HepG2 (cell line): ENCODE results near the gene MAPK8IP1. TPM values are rescaled to one million over a fixed set of nuclear protein-coding genes. Genes with fewer than 3 reads are reported as not detected.

Experiments
- HCFC1 ChIP-seq: fragments of 150-350 bp; IDR thresholded peaks from 2 replicates; pipeline ENCODE4 v1.6.1; 2014; ENCODE audit warnings: low read depth, low read length
- HOXA5 ChIP-seq: sonication (generic); formaldehyde crosslinking; IDR thresholded peaks from 2 replicates; pipeline ENCODE4 v1.4.0; 2020; ENCODE audit warnings: missing genetic modification reagents
- REPIN1 ChIP-seq: sonication (generic); formaldehyde crosslinking; IDR thresholded peaks from 2 replicates; pipeline ENCODE4 v1.8.0; 2022; ENCODE audit warnings: missing genetic modification reagents, low read depth, mild to moderate bottlenecking, borderline replicate concordance
- ZFYVE20 ChIP-seq: sonication (generic); formaldehyde crosslinking; IDR thresholded peaks from 2 replicates; pipeline ENCODE4 v1.8.0; 2023; ENCODE audit warnings: low read depth, mild to moderate bottlenecking, moderate library complexity, missing genetic modification reagents, borderline replicate concordance
- ZNF234 ChIP-seq: sonication (generic); formaldehyde crosslinking; conservative IDR thresholded peaks from 2 replicates; pipeline ENCODE4 v1.5.1; 2020; ENCODE audit warnings: mild to moderate bottlenecking, missing genetic modification reagents
- ZNF432 ChIP-seq: sonication (generic); formaldehyde crosslinking; IDR thresholded peaks from 2 replicates; pipeline ENCODE4 v1.5.0; 2020; ENCODE audit warnings: missing genetic modification reagents, mild to moderate bottlenecking, borderline replicate concordance
- ZNF629 ChIP-seq: sonication (generic); formaldehyde crosslinking; conservative IDR thresholded peaks from 2 replicates; pipeline ENCODE4 v1.5.0; 2020; ENCODE audit warnings: missing genetic modification reagents
- ZNF7 ChIP-seq: IDR thresholded peaks from 2 replicates; pipeline ENCODE4 v1.6.1; 2016; ENCODE audit warnings: missing biosample characterization, missing genetic modification reagents
- polyA plus RNA-seq, 8 experiments: library from polyadenylated mRNA; depleted of rRNA in 3 of 8; stranded (reverse) in 7 of 8; unstranded in 1 of 8; fragments of >200 nt; fragmentation: Illumina TruSeq in 4 of 8; extraction: Trizol in 4 of 8; gene quantifications; 2 replicates each; pipeline versions ENCODE4 v1.2.1 to v1.2.3, GENCODE V29; 2011 to 2016; ENCODE audit warnings: low read depth in 4 of 8, missing spikeins in 1 of 8, mixed read lengths in 1 of 8; ENCODE audit not compliant: insufficient read depth in 1 of 8
- total RNA-seq, 5 experiments: library from RNA; depleted of rRNA; stranded (reverse); fragments of >200 nt; fragmentation: Illumina TruSeq; extraction: Trizol; gene quantifications; 2 replicates each; pipeline ENCODE4 v1.2.3, GENCODE V29; 2016; ENCODE audit warnings: low read depth in 1 of 5
- TF ChIP-seq, protein P1 (sequence below): sonication (generic); formaldehyde crosslinking; IDR thresholded peaks from 2 replicates; pipeline ENCODE4 v1.8.1; 2023; ENCODE audit warnings: mild to moderate bottlenecking, missing genetic modification reagents, borderline replicate concordance
- TF ChIP-seq, protein P2 (sequence below): sonication (generic); formaldehyde crosslinking; IDR thresholded peaks from 2 replicates; pipeline ENCODE4 v1.4.0; 2020; ENCODE audit warnings: missing genetic modification reagents, borderline replicate concordance
- TF ChIP-seq, protein P3 (sequence below): sonication (generic); formaldehyde crosslinking; IDR thresholded peaks from 2 replicates; pipeline ENCODE4 v1.4.0; 2020; ENCODE audit warnings: missing genetic modification reagents, borderline replicate concordance
- TF ChIP-seq, protein P4 (sequence below): sonication (generic); formaldehyde crosslinking; IDR thresholded peaks from 2 replicates; pipeline ENCODE4 v1.4.0; 2020; ENCODE audit warnings: low read depth, mild to moderate bottlenecking, missing genetic modification reagents
- TF ChIP-seq, protein P5 (sequence below): sonication (generic); formaldehyde crosslinking; IDR thresholded peaks from 2 replicates; pipeline ENCODE4 v1.4.0; 2020; ENCODE audit warnings: missing genetic modification reagents, borderline replicate concordance
- TF ChIP-seq, protein P6 (sequence below): sonication (generic); formaldehyde crosslinking; IDR thresholded peaks from 2 replicates; pipeline ENCODE4 v1.4.0; 2020; ENCODE audit warnings: missing genetic modification reagents

The MAPK8IP1 gene
- total and polyA plus RNA-seq, 2 of the 13 experiments (the other 11 are each of a cell fraction or from before 2014, with no cell fraction given): 2.2 to 4.2 TPM

DNA sequence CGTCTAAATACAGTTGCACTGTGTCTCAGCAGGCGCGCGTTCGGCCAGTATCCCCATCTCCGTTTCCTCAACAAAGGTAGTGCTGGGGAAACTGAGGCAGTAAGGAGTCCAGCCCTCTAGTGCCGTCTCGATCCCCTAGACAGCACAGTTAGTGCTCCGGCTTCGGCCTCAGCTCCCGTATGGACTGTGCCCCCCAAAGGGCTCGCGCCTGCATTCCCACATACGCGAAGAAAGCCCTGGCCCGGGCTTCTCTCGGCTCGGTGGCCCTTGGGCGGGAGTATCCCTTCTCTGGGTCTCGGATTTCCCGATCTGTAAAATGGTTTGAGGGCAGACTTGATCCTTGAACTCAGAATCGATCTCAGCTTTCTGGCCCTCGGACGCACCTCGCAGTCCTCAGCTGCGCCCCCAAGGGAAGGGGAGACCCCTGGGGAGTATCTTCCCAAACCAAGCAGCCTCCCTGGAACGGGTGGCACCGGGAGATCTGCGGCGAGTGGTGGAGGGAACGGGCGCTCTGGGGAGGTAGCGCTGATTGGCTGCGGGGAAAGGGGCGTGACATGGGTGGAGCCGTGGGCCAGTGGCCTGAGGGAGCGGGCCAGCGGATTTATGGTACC is 33.0 kb downstream of the MAPK8IP1 start (continued):
- TF ChIP-seq, protein P1, sequence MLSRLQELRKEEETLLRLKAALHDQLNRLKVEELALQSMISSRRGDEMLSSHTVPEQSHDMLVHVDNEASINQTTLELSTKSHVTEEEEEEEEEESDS (CRISPR knock-in tag): no peak
- TF ChIP-seq HOXA5 (CRISPR knock-in tag): no peak
- TF ChIP-seq ZFYVE20 (CRISPR knock-in tag): no peak
- no peak for TF ChIP-seq ZNF234 (CRISPR knock-in tag)
- TF ChIP-seq, protein P2, sequence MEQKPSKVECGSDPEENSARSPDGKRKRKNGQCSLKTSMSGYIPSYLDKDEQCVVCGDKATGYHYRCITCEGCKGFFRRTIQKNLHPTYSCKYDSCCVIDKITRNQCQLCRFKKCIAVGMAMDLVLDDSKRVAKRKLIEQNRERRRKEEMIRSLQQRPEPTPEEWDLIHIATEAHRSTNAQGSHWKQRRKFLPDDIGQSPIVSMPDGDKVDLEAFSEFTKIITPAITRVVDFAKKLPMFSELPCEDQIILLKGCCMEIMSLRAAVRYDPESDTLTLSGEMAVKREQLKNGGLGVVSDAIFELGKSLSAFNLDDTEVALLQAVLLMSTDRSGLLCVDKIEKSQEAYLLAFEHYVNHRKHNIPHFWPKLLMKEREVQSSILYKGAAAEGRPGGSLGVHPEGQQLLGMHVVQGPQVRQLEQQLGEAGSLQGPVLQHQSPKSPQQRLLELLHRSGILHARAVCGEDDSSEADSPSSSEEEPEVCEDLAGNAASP (CRISPR knock-in tag): no peak
- no peak for TF ChIP-seq REPIN1 (CRISPR knock-in tag)
- no peak for TF ChIP-seq HCFC1
- TF ChIP-seq, protein P3, sequence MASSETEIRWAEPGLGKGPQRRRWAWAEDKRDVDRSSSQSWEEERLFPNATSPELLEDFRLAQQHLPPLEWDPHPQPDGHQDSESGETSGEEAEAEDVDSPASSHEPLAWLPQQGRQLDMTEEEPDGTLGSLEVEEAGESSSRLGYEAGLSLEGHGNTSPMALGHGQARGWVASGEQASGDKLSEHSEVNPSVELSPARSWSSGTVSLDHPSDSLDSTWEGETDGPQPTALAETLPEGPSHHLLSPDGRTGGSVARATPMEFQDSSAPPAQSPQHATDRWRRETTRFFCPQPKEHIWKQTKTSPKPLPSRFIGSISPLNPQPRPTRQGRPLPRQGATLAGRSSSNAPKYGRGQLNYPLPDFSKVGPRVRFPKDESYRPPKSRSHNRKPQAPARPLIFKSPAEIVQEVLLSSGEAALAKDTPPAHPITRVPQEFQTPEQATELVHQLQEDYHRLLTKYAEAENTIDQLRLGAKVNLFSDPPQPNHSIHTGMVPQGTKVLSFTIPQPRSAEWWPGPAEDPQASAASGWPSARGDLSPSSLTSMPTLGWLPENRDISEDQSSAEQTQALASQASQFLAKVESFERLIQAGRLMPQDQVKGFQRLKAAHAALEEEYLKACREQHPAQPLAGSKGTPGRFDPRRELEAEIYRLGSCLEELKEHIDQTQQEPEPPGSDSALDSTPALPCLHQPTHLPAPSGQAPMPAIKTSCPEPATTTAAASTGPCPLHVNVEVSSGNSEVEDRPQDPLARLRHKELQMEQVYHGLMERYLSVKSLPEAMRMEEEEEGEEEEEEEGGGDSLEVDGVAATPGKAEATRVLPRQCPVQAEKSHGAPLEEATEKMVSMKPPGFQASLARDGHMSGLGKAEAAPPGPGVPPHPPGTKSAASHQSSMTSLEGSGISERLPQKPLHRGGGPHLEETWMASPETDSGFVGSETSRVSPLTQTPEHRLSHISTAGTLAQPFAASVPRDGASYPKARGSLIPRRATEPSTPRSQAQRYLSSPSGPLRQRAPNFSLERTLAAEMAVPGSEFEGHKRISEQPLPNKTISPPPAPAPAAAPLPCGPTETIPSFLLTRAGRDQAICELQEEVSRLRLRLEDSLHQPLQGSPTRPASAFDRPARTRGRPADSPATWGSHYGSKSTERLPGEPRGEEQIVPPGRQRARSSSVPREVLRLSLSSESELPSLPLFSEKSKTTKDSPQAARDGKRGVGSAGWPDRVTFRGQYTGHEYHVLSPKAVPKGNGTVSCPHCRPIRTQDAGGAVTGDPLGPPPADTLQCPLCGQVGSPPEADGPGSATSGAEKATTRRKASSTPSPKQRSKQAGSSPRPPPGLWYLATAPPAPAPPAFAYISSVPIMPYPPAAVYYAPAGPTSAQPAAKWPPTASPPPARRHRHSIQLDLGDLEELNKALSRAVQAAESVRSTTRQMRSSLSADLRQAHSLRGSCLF: no peak
- no peak for TF ChIP-seq ZNF7 (CRISPR knock-in tag)
- TF ChIP-seq, protein P4, sequence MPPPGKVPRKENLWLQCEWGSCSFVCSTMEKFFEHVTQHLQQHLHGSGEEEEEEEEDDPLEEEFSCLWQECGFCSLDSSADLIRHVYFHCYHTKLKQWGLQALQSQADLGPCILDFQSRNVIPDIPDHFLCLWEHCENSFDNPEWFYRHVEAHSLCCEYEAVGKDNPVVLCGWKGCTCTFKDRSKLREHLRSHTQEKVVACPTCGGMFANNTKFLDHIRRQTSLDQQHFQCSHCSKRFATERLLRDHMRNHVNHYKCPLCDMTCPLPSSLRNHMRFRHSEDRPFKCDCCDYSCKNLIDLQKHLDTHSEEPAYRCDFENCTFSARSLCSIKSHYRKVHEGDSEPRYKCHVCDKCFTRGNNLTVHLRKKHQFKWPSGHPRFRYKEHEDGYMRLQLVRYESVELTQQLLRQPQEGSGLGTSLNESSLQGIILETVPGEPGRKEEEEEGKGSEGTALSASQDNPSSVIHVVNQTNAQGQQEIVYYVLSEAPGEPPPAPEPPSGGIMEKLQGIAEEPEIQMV: no peak
- TF ChIP-seq, protein P5, sequence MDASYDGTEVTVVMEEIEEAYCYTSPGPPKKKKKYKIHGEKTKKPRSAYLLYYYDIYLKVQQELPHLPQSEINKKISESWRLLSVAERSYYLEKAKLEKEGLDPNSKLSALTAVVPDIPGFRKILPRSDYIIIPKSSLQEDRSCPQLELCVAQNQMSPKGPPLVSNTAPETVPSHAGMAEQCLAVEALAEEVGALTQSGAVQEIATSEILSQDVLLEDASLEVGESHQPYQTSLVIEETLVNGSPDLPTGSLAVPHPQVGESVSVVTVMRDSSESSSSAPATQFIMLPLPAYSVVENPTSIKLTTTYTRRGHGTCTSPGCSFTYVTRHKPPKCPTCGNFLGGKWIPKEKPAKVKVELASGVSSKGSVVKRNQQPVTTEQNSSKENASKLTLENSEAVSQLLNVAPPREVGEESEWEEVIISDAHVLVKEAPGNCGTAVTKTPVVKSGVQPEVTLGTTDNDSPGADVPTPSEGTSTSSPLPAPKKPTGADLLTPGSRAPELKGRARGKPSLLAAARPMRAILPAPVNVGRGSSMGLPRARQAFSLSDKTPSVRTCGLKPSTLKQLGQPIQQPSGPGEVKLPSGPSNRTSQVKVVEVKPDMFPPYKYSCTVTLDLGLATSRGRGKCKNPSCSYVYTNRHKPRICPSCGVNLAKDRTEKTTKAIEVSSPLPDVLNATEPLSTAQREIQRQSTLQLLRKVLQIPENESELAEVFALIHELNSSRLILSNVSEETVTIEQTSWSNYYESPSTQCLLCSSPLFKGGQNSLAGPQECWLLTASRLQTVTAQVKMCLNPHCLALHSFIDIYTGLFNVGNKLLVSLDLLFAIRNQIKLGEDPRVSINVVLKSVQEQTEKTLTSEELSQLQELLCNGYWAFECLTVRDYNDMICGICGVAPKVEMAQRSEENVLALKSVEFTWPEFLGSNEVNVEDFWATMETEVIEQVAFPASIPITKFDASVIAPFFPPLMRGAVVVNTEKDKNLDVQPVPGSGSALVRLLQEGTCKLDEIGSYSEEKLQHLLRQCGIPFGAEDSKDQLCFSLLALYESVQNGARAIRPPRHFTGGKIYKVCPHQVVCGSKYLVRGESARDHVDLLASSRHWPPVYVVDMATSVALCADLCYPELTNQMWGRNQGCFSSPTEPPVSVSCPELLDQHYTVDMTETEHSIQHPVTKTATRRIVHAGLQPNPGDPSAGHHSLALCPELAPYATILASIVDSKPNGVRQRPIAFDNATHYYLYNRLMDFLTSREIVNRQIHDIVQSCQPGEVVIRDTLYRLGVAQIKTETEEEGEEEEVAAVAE: no peak; the same call in 1 of the 2 replicates
- TF ChIP-seq, protein P6, sequence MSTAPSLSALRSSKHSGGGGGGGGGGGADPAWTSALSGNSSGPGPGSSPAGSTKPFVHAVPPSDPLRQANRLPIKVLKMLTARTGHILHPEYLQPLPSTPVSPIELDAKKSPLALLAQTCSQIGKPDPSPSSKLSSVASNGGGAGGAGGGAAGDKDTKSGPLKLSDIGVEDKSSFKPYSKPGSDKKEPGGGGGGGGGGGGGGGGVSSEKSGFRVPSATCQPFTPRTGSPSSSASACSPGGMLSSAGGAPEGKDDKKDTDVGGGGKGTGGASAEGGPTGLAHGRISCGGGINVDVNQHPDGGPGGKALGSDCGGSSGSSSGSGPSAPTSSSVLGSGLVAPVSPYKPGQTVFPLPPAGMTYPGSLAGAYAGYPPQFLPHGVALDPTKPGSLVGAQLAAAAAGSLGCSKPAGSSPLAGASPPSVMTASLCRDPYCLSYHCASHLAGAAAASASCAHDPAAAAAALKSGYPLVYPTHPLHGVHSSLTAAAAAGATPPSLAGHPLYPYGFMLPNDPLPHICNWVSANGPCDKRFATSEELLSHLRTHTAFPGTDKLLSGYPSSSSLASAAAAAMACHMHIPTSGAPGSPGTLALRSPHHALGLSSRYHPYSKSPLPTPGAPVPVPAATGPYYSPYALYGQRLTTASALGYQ (CRISPR knock-in tag): no peak
- TF ChIP-seq ZNF629: peak; percentile 63; the same call in 1 of the 2 replicates
- no peak for TF ChIP-seq ZNF432 (CRISPR knock-in tag)
